ENCODE results near the gene ZFYVE28.

Gene ZFYVE28

DNA sequence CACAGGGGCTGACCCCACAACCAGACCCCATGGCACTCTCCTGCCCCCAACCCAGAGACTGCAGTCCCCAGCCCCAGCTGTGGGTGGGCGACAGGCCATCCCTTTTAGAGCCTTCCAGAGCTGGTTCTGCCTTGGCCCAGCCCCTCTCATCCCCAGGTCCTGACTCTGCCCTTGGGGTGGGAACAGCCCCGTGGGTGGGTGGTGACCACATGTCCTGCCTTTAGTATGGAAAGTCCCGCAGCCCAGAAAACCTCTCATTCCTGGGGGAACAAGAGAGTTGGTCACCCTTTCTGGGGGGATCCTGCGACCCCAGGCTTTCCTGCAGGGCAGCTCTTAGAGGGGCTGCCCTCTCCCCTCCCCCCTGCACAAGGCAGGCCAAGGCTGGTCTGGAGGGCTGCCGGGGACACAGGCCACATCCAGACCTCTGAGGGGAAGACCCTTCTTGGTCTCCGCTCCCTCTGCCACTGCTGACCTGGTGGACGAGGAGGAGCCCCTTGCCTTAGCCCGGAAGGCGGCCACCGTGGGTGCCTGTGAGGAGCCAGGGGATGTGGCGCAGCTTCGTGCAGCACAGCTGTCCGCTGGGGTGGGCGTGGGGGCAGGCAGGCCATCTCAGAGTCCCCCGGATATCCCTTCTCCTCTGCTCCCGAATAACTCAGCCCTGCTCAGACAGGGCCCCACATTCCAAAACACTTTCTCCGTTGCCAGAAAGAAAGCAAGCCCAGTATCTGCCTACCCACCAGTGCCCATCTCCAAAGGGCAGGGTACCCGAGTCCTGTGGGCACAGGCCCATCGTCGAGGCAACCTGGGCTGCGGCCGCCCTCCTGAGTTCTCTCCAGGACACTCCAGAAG is 149.9 kb downstream of the ZFYVE28 start:
- DNase-seq = no peak

- no peak for DNase-seq
These were observed 150.6 kb downstream of the ZFYVE28 start for GRCh38 chr4:2267841-2268240.

DNA sequence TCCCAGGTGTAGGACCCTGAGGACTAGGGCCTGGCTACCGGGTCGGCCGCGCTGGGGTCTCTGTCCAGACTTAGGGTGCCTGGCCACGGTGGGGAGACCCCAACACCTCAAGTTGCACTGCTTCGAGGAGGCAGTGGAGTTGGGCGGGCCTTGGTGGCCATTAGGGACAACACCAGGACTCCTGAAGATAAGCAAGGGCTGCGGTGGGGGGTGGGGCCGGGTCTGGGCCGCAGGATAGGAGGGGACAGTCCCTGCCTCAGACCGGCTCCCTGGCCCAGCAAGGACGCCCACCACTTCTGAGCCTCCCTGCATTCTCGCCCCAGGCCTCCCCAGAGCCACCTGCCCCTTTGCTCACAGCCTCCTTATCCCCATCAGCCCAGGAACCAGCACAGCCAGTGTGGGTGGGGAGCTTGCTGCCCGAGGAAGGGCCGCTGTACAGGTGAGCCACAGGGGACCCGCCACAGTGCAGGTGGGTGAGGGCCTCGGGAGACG is 151.1 kb downstream of the ZFYVE28 start:
- no peak for DNase-seq

- DNase-seq = no peak
These were observed 151.6 kb downstream of the ZFYVE28 start for GRCh38 chr4:2266821-2267220.

DNA sequence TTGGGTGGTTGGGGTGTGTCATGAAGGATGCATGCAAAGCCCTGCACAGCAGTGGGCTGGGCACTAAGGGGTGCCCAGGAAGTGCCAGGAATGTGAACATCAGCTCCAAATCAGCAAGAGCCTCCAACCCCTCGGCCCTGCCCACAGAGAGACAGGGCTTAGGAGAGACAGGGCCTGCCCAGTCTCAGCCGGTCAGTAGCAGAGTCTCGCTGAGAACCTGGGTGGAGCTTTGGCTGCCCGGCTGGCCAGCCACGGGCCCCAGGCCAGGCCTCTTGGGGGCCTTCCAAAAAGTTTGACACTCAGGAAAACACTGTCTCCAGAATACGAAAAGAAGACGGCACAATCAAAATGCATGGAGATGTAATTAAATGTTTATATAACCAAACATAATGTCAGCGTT is 152.3 kb downstream of the ZFYVE28 start:
- no peak for DNase-seq

DNA sequence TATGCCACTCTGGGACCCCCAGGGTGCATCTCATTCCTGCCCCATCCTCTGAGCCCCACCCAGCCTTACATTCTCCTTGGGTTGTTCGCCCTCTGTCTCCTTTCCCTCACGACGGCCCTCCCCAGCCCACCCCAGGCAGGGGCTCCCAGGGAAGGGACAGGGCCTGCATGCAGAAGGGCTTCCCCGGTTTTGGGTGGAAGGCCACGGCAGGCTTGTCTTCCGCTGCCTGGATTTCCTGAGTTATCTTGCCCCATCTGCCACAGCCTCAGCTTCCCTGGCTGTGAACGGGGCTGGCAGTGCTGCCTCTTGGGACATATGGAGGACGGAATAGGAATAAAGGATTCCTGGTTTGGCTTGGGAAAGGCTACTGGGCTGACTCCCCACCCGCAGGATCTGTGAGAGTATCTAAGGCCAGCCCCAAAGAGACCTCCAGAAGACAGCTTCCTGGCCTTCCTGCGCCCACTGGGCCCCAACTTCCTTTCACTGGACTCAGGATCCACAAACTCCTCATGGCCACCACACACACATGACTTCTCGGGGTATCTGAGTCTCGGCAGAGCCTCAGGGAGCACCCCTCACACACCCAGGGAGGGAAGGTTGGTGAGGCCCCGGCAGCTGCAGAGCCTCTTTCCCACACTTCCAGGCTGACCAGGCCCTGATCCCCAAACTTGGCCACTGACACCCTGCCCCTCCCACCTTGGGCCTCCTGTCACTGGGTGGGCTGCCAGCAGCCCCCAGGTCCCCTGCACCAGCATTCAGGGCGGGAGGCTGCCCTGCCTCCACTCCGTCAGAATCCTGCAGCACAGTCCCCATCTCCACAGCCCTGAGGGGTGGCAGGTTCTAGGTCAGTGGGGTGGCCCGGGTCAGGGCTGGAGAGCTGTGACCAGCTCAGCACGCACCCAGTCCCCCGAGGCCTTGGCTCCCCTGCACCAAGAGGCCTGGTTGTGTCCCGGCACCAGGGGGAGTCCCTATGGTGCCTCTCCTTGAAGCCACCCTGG is 153.0 kb downstream of the ZFYVE28 start:
- no peak for DNase-seq

GRCh38 chr4:2264481-2265041 is 153.9 kb downstream of the ZFYVE28 start:
- no peak for DNase-seq

DNA sequence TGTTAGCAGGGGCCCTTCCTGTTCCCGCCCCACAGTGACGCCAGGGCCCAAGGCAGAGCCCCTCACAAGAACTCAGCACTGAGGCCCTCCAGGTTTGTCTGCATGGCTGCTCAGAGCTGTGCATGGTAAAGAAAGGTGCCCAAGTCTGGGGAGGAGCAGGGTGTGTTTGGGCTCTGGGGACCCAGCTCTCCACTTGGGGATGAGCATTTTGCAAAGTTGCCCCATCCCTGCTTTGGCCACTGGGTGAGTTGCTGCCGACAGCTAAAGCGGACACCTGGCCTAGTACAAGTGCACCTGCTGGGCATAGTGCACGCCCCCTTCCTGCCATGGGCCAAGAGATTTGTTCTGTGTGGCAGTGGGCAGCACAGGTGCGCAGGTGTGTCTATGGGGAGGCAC is 154.5 kb downstream of the ZFYVE28 start:
- no peak for DNase-seq

DNA sequence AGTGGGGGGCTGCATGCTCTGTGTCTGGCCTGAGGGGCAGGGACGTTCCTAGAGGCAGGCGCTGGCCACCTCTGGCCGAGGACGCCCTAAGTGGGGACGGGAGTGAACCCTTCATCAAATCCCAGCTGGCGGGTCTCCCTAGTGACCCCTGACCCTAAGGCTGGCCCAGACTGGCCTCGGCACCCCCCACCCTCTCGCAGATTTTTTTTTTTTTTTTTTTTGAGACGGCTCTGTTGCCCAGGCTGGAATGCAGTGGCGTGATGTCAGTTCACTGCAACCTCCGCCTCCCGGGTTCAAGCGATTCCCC is 155.5 kb downstream of the ZFYVE28 start:
- no peak for DNase-seq

GRCh38 chr4:2262145-2262943 is 156.1 kb downstream of the ZFYVE28 start:
- peak; percentile 93 for DNase-seq

GRCh38 chr4:2261853-2262144 is 156.6 kb downstream of the ZFYVE28 start, which contains the start of gene MXD4:
MXD4 (minus strand) TSS chr4:2262109; CDS start chr4:2261980, 129 bp downstream.
- no peak for DNase-seq

- no peak for DNase-seq
These were observed 157.2 kb downstream of the ZFYVE28 start for GRCh38 chr4:2261110-2261852.

GRCh38 chr4:2260344-2261109 is 157.9 kb downstream of the ZFYVE28 start:
- no peak for DNase-seq

- no peak for DNase-seq
These were observed 158.7 kb downstream of the ZFYVE28 start for GRCh38 chr4:2259541-2260343.

GRCh38 chr4:2259036-2259540 is 159.4 kb downstream of the ZFYVE28 start:
- no peak for DNase-seq

DNA sequence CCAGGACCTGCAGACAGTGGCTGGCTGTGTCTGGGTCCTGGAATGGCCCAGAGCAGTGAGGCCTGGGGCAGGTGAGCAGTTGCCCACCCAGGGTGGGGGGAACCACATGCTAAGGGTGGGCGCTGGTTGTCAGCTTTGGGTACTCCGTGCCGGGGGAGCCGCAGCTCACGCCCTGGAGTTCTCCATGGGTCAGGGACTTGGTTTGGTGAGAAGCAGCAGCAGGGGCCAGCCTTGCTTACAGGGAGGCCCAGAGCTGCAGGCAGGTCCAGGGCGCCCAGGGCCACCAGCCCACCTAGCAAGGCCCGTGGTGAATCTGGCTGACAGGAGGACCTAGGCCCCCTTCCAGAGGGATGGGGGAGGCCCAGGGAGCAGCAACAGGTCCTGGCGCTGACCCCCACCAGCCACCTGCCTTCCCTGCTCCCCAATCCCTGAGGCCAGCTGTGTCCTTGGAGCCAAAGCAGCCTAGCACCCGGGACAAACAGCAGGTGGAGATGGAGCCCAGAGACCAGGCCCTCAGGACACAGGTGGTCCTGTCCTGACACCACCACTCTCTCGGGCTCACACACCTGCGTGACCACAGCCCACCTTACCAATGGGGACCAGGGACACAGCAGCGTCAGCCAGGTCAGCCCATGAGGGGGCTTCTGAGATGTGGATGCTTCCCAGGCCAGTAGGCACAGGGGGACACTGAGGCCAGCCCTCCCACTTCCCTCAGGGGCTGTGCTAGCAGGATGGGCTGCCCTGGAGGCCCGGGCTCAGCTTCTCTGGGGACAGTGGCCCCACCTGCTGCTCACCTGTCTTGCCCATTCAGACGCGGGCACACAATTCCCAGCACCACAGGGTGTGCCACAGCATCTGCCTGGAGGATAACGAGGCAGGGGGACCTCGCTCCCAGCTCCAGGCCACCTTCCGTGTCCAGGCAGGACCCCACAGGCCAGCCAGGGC is 160.1 kb downstream of the ZFYVE28 start:
- DNase-seq = no peak

DNA sequence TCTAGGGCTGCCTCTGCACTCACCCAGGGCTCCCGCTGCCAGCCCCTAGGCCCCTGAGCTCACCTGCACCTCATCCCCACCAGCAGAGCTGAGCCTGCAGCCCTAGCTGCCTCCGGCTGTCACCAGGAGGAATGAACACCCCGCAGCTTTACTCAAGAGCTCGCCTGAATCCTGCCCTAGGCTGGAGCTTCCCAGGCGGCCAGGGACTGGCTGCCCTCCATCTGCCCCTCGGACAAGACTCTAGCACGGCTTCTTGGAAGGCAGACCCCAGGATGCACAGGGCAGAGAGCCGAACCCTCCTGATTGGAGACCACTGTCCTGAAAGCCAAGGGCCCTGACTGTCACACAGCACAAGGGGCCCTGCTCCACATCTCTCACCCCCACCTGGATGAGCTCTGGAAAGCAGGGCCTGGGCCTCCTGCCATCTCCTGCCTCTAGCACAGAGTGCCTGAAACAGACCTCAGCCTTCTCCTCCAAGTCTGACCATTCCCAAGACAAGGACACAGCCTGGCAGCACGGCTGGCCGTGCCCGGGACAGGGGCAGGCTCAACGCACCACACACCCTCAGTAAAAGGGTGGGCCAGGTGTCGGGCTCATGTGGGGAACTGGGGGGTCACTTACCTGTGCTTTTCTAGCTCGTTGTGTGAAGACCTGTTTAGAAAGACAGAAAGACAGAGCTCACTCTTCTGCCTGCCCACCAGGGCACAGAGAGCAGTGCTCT is 160.9 kb downstream of the ZFYVE28 start:
- no peak for DNase-seq

DNA sequence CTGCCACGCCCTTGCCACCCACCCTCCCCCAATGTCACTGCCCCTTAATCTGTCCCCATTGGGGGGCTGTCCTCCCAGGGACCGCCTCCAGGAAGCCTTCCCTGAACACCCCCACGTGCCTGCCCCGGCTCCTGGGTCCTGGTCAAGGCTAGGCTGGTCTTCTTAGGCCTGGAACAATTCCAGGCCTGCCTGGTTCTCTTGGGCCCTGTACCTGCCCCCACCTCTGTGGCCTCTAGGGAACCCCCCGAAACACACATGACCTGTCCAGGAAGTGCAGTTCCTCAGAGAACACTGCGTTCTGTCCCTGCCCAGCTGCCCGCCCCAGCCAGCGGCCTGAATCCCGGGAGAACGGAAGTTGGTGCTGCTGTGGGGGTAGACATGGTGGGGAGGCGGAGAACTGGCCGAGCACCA is 161.7 kb downstream of the ZFYVE28 start:
- DNase-seq = no peak
